Ammon's horn (tissue), 1 donor: ENCODE results near the gene GARNL3.

Experiments used
- DNase-seq: peaks from one replicate; pipeline ENCODE4 v3.0.0-alpha.2; 2016; ENCODE audit warnings: low spot score

Gene GARNL3

DNA sequence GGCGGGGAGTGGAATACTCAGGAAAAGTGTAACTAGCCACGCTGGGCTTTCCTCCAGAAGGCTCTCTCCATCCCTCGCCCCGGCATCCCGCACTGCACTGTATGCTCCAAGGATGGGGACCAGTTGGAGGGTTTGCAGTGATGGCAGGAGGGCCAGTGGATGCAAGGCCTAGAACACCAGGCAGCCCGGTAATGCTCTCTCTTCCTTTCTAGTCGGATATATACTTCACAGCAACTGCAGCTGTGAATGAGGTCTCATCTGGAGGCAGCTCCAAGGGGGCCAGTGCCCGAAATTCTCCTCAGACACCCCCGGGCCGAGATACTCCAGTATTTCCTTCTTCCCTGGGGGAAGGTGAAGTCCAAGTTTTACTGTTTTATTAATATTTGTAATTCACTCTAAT lies 122.4 kb downstream of the GARNL3 start:
- no peak for DNase-seq

DNA sequence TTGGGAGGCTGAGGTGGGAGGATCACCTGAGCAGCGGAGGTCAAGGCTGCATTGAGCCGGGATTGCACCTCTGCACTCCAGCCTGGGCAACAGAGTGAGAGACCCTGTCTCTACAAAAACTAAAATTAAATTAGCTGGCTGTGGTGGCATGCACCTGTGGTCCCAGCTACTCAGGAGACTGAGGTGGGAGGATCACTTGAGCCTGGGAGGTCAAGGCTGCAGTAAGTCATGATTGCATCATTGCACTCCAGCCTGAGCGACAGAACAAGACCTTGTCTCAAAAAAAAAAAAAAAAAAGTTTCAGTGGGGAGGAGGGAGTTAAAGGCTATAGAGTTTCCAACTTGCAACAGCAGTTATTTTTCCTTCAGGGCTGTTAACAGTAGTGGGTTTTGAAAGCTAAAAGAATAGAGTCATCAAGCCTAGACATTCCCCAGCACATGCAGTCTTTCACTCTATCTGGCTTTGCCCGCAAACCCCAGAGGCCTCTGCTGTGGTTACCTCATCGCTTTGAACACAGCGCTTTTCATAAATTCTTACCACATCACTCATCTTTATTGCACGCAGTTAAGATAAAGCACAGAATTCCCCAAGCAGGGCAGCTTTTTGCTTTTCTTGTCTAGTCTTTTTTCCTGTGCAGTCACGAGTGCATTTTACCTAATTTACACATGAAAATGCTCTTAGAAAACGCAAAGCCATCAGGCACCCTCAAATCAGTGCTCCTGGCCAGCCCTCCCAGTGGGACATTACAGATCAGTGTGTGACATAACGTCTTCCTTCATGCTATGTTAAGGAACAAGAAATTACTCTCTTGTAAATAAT lies 123.7 kb downstream of the GARNL3 start:
- no peak for DNase-seq

DNA sequence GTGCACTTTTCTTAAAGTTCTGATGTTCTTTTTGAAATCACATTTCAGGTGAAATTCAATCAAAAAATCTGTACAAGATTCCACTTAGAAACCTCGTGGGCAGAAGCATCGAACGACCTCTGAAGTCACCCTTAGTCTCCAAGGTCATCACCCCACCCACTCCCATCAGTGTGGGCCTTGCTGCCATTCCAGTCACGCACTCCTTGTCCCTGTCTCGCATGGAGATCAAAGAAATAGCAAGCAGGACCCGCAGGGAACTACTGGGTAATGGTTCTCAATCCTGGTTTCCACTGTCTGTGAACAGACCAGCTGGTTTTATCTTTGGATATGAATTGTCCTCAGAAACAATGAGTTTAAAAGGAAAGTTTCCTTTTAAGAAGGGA lies 124.3 kb downstream of the GARNL3 start:
- DNase-seq = no peak

GRCh38 chr9:127389381-127390247 lies 125.0 kb downstream of the GARNL3 start:
- DNase-seq = no peak

DNA sequence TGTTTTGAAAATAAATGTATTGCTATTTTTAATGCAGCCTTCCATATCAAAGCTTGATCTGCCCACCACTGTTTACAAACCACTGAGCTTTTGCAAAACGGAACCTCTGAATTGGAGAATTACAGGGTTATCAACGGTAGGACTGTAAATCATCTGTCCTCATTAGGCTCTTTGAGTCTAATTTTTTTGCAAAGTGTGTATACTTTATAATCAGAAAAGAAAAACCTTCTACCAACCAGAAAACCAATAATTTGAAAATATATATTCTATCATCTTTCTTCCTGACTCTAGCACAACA lies 125.6 kb downstream of the GARNL3 start:
- DNase-seq = no peak

DNA sequence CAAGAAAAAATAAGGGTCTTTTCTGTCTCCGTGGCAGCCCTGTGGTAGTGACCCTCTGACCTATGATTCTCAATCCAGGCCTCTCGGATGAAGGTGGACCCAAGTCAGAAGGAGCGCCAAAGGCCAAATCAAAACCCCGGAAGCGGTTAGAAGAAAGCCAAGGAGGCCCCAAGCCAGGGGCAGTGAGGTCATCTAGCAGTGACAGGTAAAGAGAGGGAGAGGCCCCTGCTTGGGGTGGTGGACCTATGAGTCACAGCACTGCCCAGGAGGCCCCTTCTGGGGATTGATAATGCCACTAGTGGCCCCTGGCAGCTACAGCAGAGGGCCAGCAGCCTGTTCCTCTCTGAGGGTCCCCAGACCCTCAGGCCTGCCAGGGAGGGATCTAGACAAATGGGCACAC lies 126.0 kb downstream of the GARNL3 start:
- DNase-seq = no peak

DNA sequence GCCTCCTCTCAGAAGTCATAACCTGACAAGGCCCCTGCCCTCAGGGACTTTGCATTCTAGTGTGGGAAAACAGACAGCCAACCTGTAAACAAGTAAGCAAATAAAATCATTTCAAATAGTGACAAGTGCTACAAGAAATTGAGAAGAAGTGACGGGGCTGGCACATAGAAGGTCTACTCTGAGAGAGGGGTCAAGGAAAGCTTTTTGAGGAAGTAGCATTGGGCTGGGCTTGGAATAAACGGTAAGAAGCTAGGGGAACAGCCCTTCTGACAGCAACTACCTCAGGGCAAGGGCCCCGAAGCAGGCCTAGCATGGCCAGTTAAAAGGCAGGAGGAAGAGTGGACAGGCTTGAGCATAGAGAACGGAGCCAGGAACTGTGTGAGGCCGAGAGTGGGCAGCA lies 127.6 kb downstream of the GARNL3 start:
- DNase-seq = no peak

DNA sequence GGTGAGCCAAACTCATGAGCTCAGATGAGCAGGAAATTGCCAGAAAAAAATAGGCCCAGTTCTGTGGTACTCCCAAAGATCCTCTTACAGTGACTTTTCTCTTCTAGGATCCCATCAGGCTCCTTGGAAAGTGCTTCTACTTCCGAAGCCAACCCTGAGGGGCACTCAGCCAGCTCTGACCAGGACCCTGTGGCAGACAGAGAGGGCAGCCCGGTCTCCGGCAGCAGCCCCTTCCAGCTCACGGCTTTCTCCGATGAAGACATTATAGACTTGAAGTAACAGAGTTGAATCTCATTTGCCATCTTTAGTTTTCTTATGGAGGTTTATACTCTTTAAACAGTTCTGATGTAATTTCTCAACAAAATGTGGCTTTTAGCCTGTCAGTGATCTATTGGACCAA lies 128.4 kb downstream of the GARNL3 start:
- DNase-seq = no peak

DNA sequence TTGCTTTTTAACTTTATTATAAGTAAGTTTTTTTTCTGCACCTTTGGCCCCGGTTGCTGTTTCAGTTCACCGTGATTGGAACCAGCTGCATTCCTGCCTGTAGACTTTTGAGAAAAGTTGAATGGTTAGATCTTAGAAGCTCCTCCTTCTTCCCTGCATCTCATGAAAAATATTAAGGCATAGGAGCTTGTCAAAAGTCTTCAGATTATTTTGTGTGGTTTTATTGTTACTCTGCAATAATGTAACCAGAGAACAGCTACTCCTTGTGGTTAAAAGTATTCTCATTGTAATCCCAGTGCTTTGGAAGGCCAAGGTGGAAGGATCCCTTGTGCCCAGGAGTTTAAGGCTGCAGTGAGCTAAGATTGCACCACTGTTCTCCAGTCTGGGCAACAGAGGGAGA lies 129.1 kb downstream of the GARNL3 start:
- no peak for DNase-seq

GRCh38 chr9:127395497-127396252 lies 131.1 kb downstream of the GARNL3 start:
- DNase-seq = no peak

DNA sequence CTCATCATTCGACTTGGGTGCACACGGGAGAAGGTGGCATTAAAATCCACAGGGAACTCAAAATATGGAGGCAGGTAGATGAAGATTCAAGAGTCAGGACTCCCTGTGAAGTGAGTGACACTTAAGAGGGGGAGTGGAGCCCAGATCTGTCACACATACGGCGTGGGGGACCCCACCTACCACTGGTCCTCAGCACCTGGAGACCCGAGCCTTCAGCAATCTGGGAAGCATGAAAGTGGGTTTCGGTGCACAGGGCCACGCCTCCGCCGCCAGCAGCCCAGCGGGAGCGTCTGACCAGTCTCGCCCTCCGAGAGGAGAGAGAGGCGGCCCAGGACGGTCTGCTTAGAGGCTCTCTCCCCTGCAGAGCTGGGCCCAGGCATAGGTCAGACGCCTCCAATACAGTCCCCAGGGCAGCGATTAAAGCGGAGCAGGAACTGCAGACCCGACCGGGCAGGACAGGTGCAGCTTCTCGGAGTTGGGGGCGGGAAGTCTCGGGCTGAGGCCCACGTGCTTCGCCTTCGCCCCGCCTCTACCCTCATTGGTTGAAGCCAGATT lies 131.8 kb downstream of the GARNL3 start:
- no peak for DNase-seq

DNA sequence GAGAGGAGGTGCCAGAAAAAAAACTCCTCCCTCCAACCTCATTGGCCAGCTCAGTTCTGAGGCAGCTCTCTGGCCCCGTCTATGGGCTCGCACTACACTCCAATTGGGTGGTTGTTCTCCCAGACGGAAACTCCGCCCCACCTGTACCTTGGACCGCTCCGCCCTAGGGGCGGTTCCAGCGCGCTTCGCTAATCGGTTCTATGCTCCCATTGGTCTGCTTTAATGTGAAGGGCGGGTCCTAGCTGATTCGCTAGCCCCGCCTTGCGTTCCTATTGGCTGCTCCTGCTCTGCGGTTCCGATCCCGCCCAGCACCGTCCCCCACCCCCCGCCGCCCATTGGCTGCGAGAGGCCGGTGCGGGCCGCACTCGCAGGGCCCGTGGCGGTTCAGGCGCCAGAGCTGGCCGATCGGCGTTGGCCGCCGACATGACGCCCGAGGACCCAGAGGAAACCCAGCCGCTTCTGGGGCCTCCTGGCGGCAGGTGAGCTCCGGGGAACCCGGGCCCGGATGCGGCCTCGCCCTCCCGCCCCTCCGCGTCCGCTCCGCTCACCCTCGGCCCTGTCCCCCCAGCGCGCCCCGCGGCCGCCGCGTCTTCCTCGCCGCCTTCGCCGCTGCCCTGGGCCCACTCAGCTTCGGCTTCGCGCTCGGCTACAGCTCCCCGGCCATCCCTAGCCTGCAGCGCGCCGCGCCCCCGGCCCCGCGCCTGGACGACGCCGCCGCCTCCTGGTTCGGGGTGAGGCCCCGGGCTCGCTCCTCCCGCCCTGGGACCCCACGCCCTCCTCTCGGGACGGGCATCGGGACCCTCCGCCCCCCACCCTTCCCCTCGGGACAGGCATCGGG lies 132.5 kb downstream of the GARNL3 start, which contains the start of gene SLC2A8:
SLC2A8 (plus strand) TSS at position 362 of the 838 bp plus-strand sequence; CDS start at position 424, 62 bp downstream.
- DNase-seq = peak; percentile 100

DNA sequence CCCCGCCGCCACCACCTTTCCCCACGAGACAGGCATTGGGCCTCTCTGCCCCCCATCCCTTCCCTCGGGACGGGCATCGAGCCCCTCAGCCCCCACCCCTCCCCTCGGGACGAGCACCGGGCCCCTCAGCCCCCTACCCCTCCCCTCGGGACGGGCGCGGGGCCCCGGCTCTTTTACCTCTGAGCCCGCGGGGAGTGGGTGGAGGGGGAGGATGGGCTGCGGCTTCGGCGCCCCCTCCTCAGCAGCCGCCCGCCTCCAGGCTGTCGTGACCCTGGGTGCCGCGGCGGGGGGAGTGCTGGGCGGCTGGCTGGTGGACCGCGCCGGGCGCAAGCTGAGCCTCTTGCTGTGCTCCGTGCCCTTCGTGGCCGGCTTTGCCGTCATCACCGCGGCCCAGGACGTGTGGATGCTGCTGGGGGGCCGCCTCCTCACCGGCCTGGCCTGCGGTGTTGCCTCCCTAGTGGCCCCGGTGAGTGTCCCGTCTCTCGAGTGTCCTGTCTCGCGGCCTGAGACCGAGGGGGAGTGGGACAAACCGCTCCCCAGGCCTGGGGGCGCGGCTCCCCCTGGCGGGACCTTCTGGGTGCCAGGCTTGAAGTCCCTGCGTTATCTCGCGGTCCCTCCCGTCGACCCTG lies 133.2 kb downstream of the GARNL3 start:
- DNase-seq = no peak

- DNase-seq = no peak
These were observed 133.7 kb downstream of the GARNL3 start for GRCh38 chr9:127398275-127398647.

DNA sequence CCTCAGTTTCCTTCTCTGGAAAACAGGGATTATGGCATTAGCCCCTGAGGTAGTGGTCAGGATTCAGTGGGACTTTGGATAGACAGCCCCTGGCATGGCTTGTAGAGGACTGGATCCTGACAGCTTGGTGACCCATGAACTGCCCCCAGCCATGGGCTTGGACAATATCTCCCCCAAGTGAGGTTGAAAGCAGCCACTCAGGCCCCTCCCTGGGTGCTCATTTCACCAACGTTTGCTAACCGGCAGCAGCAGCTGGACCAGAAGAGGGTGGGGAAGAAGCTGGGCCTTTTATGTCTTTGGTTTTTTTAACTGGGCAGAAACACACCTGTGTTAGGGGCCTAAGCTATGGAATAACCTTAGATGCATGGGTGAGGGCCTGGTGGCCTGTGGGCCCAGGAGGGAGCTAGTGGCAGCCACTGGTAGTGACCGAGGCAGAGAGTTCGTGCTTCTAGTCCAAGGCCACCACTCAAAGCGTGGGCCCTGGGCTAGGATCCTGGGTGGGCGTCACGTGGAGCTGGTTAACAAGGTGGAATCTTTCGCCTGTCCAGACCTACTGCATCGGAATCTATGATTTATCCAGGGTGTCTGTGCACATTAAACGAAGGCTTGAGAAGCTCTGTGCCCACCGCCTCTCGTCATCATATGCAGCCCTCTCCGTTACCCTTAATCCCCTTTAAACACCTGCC lies 134.3 kb downstream of the GARNL3 start:
- DNase-seq = no peak

DNA sequence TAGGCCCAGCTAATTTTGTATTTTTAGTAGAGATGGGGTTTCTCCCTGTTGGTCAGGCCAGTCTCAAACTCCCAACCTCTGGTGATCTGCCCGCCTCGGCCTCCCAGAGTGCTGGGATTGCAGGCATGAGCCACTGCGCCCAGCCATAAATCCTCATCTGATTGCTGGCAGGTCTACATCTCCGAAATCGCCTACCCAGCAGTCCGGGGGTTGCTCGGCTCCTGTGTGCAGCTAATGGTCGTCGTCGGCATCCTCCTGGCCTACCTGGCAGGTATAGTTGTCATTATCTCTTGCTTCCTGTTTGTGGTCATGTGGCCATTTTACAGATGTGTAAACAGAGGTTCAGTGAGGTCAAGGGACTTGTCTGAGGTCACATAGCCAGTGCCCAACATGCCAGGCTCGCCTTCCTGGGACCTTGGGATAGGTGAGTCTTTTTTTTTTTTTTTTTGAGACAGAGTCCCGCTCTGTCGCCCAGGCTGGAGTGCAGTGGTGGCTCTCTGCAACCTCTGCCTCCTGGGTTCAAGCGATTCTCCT lies 135.2 kb downstream of the GARNL3 start:
- DNase-seq = no peak

GRCh38 chr9:127402401-127403090 lies 138.0 kb downstream of the GARNL3 start:
- DNase-seq = no peak

GRCh38 chr9:127403507-127404192 lies 139.1 kb downstream of the GARNL3 start:
- no peak for DNase-seq

- DNase-seq = no peak
These were observed 140.1 kb downstream of the GARNL3 start for GRCh38 chr9:127404631-127405030.
